Naive thymus-derived CD4-positive, alpha-beta T cell (primary cell): Measurements from ENCODE around the gene RASSF8. TPM values are rescaled to one million over a fixed set of nuclear protein-coding genes. Genes with fewer than 3 reads are reported as not detected.

ENCODE experiments used
- ATAC-seq: fragments of 150-1000 bp; cut with Tn5 transposase; 2 replicates; pipeline ENCODE4 v1.10.0; 2021; ENCODE audit warnings: mild to moderate bottlenecking, moderate library complexity
- CTCF ChIA-PET: fragments of 350-600 bp; sonication (Branson Sonifier 250); formaldehyde crosslinking; loops from one replicate; lab custom pipeline; 2021; ENCODE audit warnings: antibody characterized with exemption; lab: Charles Lee
- POLR2A ChIA-PET: fragments of 350-600 bp; sonication (Branson Sonifier 250); formaldehyde crosslinking; loops from one replicate; lab custom pipeline; 2021; ENCODE audit warnings: antibody characterized with exemption, inconsistent platforms; lab: Charles Lee
- DNase-seq, 9 donors: peaks; one replicate each; pipeline versions ENCODE4 v3.0.0 to v3.0.0-alpha.2; 2020 to 2022; ENCODE audit warnings: mixed read lengths in 1 of 9
- H3K27ac ChIP-seq: one replicate; pipeline ENCODE4 v1.7.0; 2013; ENCODE audit warnings: mild to moderate bottlenecking, low read depth, low read length, moderate library complexity
- H3K27me3 ChIP-seq, 2 donors: one replicate each; pipeline ENCODE4 v1.7.0; 2013; ENCODE audit warnings: low read length in 2 of 2, mild to moderate bottlenecking in 2 of 2, moderate library complexity in 2 of 2; ENCODE audit not compliant: control insufficient read depth in 2 of 2, insufficient read depth in 2 of 2
- H3K36me3 ChIP-seq, 3 experiments: 1 replicate in 2 of 3; 2 replicates in 1 of 3; pipeline ENCODE4 v1.7.0; 2013; ENCODE audit warnings: low read length in 3 of 3, mild to moderate bottlenecking in 3 of 3, moderate library complexity in 1 of 3; ENCODE audit not compliant: insufficient read depth in 3 of 3, control insufficient read depth in 2 of 3
- H3K4me1 ChIP-seq, 2 donors: one replicate each; pipeline ENCODE4 v1.7.0; 2013; ENCODE audit warnings: low read length in 2 of 2, mild to moderate bottlenecking in 2 of 2, moderate library complexity in 1 of 2; ENCODE audit not compliant: control insufficient read depth in 2 of 2, insufficient read depth in 2 of 2
- H3K4me3 ChIP-seq: 2 replicates; pipeline ENCODE4 v1.7.0; 2013; ENCODE audit warnings: mild to moderate bottlenecking, low read length
- H3K9me3 ChIP-seq, 3 experiments: 1 replicate in 2 of 3; 2 replicates in 1 of 3; pipeline ENCODE4 v1.7.0; 2013; ENCODE audit warnings: low read length in 3 of 3; ENCODE audit not compliant: control insufficient read depth in 2 of 3
- H3K27ac Mint-ChIP-seq, 9 donors: one replicate each; pipeline ENCODE4 v1.8.0; 2020 to 2022; ENCODE audit warnings: mixed read lengths in 9 of 9, mild to moderate bottlenecking in 8 of 9, moderate library complexity in 5 of 9, inconsistent platforms in 2 of 9
- H3K27me3 Mint-ChIP-seq, 5 donors: one replicate each; pipeline ENCODE4 v1.8.0; 2021 to 2022; ENCODE audit warnings: mixed read lengths in 5 of 5, mild to moderate bottlenecking in 1 of 5
- H3K36me3 Mint-ChIP-seq, 5 donors: one replicate each; pipeline ENCODE4 v1.8.0; 2020 to 2022; ENCODE audit warnings: mixed read lengths in 5 of 5, mild to moderate bottlenecking in 3 of 5, inconsistent platforms in 1 of 5
- H3K4me1 Mint-ChIP-seq, 7 donors: one replicate each; pipeline ENCODE4 v1.8.0; 2020 to 2022; ENCODE audit warnings: mixed read lengths in 7 of 7, mild to moderate bottlenecking in 3 of 7, inconsistent platforms in 1 of 7
- H3K4me3 Mint-ChIP-seq, 10 donors: one replicate each; pipeline ENCODE4 v1.8.0; 2020 to 2022; ENCODE audit warnings: mild to moderate bottlenecking in 10 of 10, mixed read lengths in 10 of 10, moderate library complexity in 6 of 10, inconsistent platforms in 2 of 10
- H3K9me3 Mint-ChIP-seq, 11 donors: one replicate each; pipeline ENCODE4 v1.8.0; 2020 to 2022; ENCODE audit warnings: mixed read lengths in 11 of 11, mild to moderate bottlenecking in 4 of 11, inconsistent platforms in 1 of 11, moderate library complexity in 1 of 11
- intact Hi-C, 2 donors: fragments of 100-400 bp; cut with micrococcal nuclease; formaldehyde crosslinking; loops; one replicate each; pipeline ENCODE4 v1.15.1; 2023
- polyA plus RNA-seq, 2 donors: library from polyadenylated mRNA; unstranded; fragments of 300-500 nt; fragmentation: Illumina TruSeq; gene quantifications; one replicate each; pipeline ENCODE4 v1.2.3, GENCODE V29; 2021
- total RNA-seq, 6 experiments: library from RNA in 5 of 6; stranded (reverse) in 5 of 6; gene quantifications; 1 replicate in 5 of 6; 2 replicates in 1 of 6; pipeline ENCODE4 v1.2.3 and lab custom pipeline; 2021 to 2026

The RASSF8 gene
- total and polyA plus RNA-seq, 7 experiments from 2014 or later: 0.03 to 0.64 (median 0.18) TPM; not detected in 3

GRCh38 chr12:26003065-26003464 is 44.6 kb downstream of the RASSF8 start:
- H3K27me3 Mint-ChIP-seq: peaks cover 0 to 4% (median 0%) of the 10 kb centered on the region in 5 donors
- peaks cover 0 to 8% (median 0%) of the 10 kb centered on the region in 5 donors for H3K36me3 Mint-ChIP-seq
- no peaks in the 10 kb centered on the region for H3K36me3 ChIP-seq

GRCh38 chr12:26007566-26007965 is 49.1 kb downstream of the RASSF8 start:
- H3K9me3 Mint-ChIP-seq: peaks cover 0 to 9% (median 5%) of the 10 kb centered on the region in 11 donors
- intact Hi-C loops: no loop called here
- Histone ChIP-seq H3K4me3 (no peak overlapping the region), H3K36me3 (no peaks in the 10 kb centered on the region), H3K27ac (no peak overlapping the region), H3K9me3 (no peaks in the 10 kb centered on the region), H3K27me3 (no peaks in the 10 kb centered on the region), H3K4me1 (no peaks in the 10 kb centered on the region)
- H3K4me3 Mint-ChIP-seq: no peak overlapping the region
- ChIA-PET CTCF (interaction anchor here (0.6 kb wide), 1 partner anchor 10 kb away, joined by 3 read pairs; no protein-coding TSS in a partner anchor), POLR2A (no interaction called here)
- peak overlapping the region in 1 of 9 donors; percentile 11 for H3K27ac Mint-ChIP-seq
- peaks cover 0 to 8% (median 0%) of the 10 kb centered on the region in 5 donors for H3K36me3 Mint-ChIP-seq
- H3K27me3 Mint-ChIP-seq: peaks cover 0 to 5% (median 3%) of the 10 kb centered on the region in 5 donors
- H3K4me1 Mint-ChIP-seq: peaks cover 0 to 4% (median 0%) of the 10 kb centered on the region in 7 donors
- no peak for DNase-seq
- no peak for ATAC-seq

More at GRCh38 chr12:26003065-26003464, 44.6 kb downstream of the RASSF8 start:
- no peak overlapping the region for H3K4me3 Mint-ChIP-seq
- intact Hi-C loops: no loop called here
- H3K27me3 ChIP-seq: no peaks in the 10 kb centered on the region
- ChIA-PET CTCF (no interaction called here), POLR2A (no interaction called here)
- H3K4me1 ChIP-seq: no peaks in the 10 kb centered on the region
- H3K9me3 ChIP-seq: no peaks in the 10 kb centered on the region
- H3K27ac Mint-ChIP-seq: no peak overlapping the region
- H3K4me1 Mint-ChIP-seq: peaks cover 0 to 4% (median 0%) of the 10 kb centered on the region in 7 donors
- ATAC-seq: no peak
- no peak overlapping the region for H3K4me3 ChIP-seq
- H3K27ac ChIP-seq: no peak overlapping the region
- DNase-seq: no peak
- H3K9me3 Mint-ChIP-seq: peaks cover 0 to 9% (median 5%) of the 10 kb centered on the region in 11 donors

- H3K27ac ChIP-seq: no peak overlapping the region
- Mint-ChIP-seq H3K9me3 (no peaks in the 10 kb centered on the region), H3K4me3 (no peak overlapping the region), H3K27me3 (peaks cover 0 to 5% (median 3%) of the 10 kb centered on the region in 5 donors), H3K4me1 (peaks cover 0 to 4% (median 0%) of the 10 kb centered on the region in 7 donors), H3K36me3 (no peaks in the 10 kb centered on the region), H3K27ac (no peak overlapping the region)
- no peaks in the 10 kb centered on the region for H3K27me3 ChIP-seq
- H3K4me1 ChIP-seq: no peaks in the 10 kb centered on the region
- H3K36me3 ChIP-seq: no peaks in the 10 kb centered on the region
- DNase-seq: no peak
- CTCF ChIA-PET: no interaction called here
- POLR2A ChIA-PET: no interaction called here
- H3K4me3 ChIP-seq: no peak overlapping the region
- intact Hi-C loops: no loop called here
- H3K9me3 ChIP-seq: no peaks in the 10 kb centered on the region
- ATAC-seq: no peak
These were observed 51.1 kb downstream of the RASSF8 start for GRCh38 chr12:26009593-26009992.

GRCh38 chr12:26010293-26010821 is 51.9 kb downstream of the RASSF8 start:
- ATAC-seq (no peak), DNase-seq (no peak)
- Mint-ChIP-seq H3K27ac (no peak overlapping the region), H3K4me3 (no peak overlapping the region), H3K27me3 (peaks cover 0 to 5% (median 0%) of the 10 kb centered on the region in 5 donors), H3K9me3 (no peaks in the 10 kb centered on the region), H3K36me3 (no peaks in the 10 kb centered on the region), H3K4me1 (peaks cover 0 to 4% (median 0%) of the 10 kb centered on the region in 7 donors)
- Histone ChIP-seq H3K27ac (no peak overlapping the region), H3K27me3 (no peaks in the 10 kb centered on the region), H3K4me1 (no peaks in the 10 kb centered on the region), H3K9me3 (no peaks in the 10 kb centered on the region), H3K36me3 (no peaks in the 10 kb centered on the region), H3K4me3 (no peak overlapping the region)
- ChIA-PET POLR2A (no interaction called here), CTCF (no interaction called here)
- intact Hi-C loops: no loop called here

GRCh38 chr12:26011099-26011498 is 52.6 kb downstream of the RASSF8 start:
- Mint-ChIP-seq H3K27me3 (peaks cover 0 to 7% (median 0%) of the 10 kb centered on the region in 5 donors), H3K4me1 (peaks cover 0 to 4% (median 0%) of the 10 kb centered on the region in 7 donors), H3K36me3 (no peaks in the 10 kb centered on the region), H3K4me3 (no peak overlapping the region), H3K9me3 (no peaks in the 10 kb centered on the region), H3K27ac (no peak overlapping the region)
- intact Hi-C loops: no loop called here
- no peak overlapping the region for H3K27ac ChIP-seq
- no peaks in the 10 kb centered on the region for H3K4me1 ChIP-seq
- ATAC-seq (no peak), DNase-seq (no peak)
- POLR2A ChIA-PET: no interaction called here
- H3K4me3 ChIP-seq: no peak overlapping the region
- CTCF ChIA-PET: no interaction called here
- no peaks in the 10 kb centered on the region for H3K27me3 ChIP-seq
- no peaks in the 10 kb centered on the region for H3K36me3 ChIP-seq
- no peaks in the 10 kb centered on the region for H3K9me3 ChIP-seq

- H3K4me1 Mint-ChIP-seq: peaks cover 0 to 2% (median 0%) of the 10 kb centered on the region in 7 donors
- ATAC-seq: no peak
These were observed 55.6 kb downstream of the RASSF8 start for GRCh38 chr12:26014085-26014484.

GRCh38 chr12:26016516-26016915 is 58.0 kb downstream of the RASSF8 start:
- H3K9me3 Mint-ChIP-seq: no peaks in the 10 kb centered on the region
- H3K36me3 ChIP-seq: no peaks in the 10 kb centered on the region
- H3K4me1 ChIP-seq: no peaks in the 10 kb centered on the region
- H3K27ac ChIP-seq: no peak overlapping the region
- CTCF ChIA-PET: interaction anchor here (0.8 kb wide), 1 partner anchor 553 kb away, joined by 4 read pairs; no protein-coding TSS in a partner anchor
- intact Hi-C loops: no loop called here
- POLR2A ChIA-PET: no interaction called here
- DNase-seq (no peak), ATAC-seq (no peak)
- no peak overlapping the region for H3K4me3 Mint-ChIP-seq
- no peaks in the 10 kb centered on the region for H3K36me3 Mint-ChIP-seq
- H3K27me3 Mint-ChIP-seq: peaks cover 5 to 24% (median 9%) of the 10 kb centered on the region in 5 donors
- no peak overlapping the region for H3K4me3 ChIP-seq
- H3K27me3 ChIP-seq: no peaks in the 10 kb centered on the region
- no peaks in the 10 kb centered on the region for H3K9me3 ChIP-seq
- no peak overlapping the region for H3K27ac Mint-ChIP-seq
- peaks cover 0 to 2% (median 0%) of the 10 kb centered on the region in 7 donors for H3K4me1 Mint-ChIP-seq

More at GRCh38 chr12:26014085-26014484, 55.6 kb downstream of the RASSF8 start:
- Mint-ChIP-seq H3K27ac (no peak overlapping the region), H3K36me3 (no peaks in the 10 kb centered on the region), H3K27me3 (peaks cover 0 to 17% (median 0%) of the 10 kb centered on the region in 5 donors), H3K4me3 (no peak overlapping the region), H3K9me3 (no peaks in the 10 kb centered on the region)
- ChIA-PET POLR2A (no interaction called here), CTCF (no interaction called here)
- H3K9me3 ChIP-seq: no peaks in the 10 kb centered on the region
- H3K36me3 ChIP-seq: no peaks in the 10 kb centered on the region
- H3K27me3 ChIP-seq: no peaks in the 10 kb centered on the region
- H3K4me1 ChIP-seq: no peaks in the 10 kb centered on the region
- no peak overlapping the region for H3K4me3 ChIP-seq
- intact Hi-C loops: no loop called here
- H3K27ac ChIP-seq: no peak overlapping the region
- DNase-seq: no peak
